ENCODE measurements around the gene MAPKAP1.

Gene MAPKAP1

DNA sequence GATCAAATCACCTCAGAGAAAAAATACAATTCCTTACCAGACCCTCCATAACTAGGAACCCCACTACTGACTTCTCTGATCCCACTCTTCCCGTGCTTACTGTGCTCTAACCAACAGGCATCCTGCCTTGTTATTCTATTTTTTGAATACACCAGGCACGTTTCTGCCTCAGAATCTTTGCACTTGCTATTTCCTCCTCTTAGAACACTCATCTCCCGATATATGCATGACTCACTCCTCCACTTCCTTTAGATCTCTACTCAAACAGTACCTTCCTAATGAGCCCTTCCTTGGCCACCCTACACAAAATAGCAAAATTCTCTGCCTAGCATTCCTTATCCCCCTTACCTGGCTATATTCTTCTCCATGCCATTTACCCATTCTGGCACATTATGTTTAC is 43.9 kb downstream of the MAPKAP1 start (continued):
- TF ChIP-seq PATZ1 (CRISPR knock-in tag; IDR thresholded peaks at IDR 0.05; ENCODE audit: borderline replicate concordance) (no peak), POU6F1 (CRISPR knock-in tag; IDR thresholded peaks at IDR 0.05; ENCODE audit: borderline replicate concordance, low read depth) (no peak), CREB5 (CRISPR knock-in tag; IDR thresholded peaks at IDR 0.05; ENCODE audit: low read depth) (no peak), RARB (CRISPR knock-in tag; IDR thresholded peaks at IDR 0.05) (no peak), GLIS3 (CRISPR knock-in tag; IDR thresholded peaks at IDR 0.05) (no peak), SNAI2 (CRISPR knock-in tag; IDR thresholded peaks at IDR 0.05) (no peak), OSR1 (CRISPR knock-in tag; IDR thresholded peaks at IDR 0.05) (no peak), ZFP30 (CRISPR knock-in tag; IDR thresholded peaks at IDR 0.05) (no peak)

DNA sequence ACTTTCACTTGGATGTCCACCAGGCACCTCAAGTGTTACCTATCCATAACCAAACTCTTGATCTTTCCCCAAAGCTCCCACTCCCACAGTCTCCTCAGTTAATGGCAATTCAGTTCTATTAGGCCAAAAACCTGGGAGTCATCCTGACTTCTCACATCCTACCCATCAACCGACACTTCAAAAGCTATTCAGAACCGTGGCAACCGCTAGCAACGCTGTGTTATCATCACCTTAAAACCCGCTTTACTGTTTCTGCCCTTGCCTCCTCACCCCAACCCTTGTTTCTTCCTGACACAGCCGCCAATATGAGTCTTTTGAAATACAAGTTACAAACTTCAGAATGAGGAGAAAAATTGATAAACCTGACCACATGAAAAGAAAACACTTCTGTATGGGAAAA is 46.5 kb downstream of the MAPKAP1 start:
- no peak for ATAC-seq
- no peak for TF ChIP-seq TCF4 (CRISPR knock-in tag; IDR thresholded peaks at IDR 0.05; ENCODE audit: borderline replicate concordance)

DNA sequence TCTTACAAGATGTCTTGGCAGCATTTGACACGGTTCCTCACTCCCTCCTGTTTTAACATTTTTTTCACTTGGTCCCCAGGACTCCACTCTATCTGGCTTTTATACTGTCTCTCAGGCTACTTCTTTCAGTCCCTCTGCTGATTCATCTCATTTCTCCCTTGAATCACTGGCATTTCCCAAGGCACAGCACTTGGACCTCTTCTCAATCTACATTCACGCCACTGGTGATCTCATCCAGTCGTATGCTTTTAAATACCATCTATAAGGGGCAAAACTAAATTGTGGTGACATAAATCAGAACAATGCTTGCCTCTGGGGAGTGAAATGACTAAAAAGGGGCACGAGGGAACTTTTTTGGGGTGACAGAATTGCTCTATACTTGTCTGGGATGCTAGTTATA is 47.1 kb downstream of the MAPKAP1 start:
- TF ChIP-seq BACH2 (CRISPR knock-in tag; IDR thresholded peaks at IDR 0.05; ENCODE audit: borderline replicate concordance), result no peak
- no peak for TF ChIP-seq TOX (CRISPR knock-in tag; IDR thresholded peaks at IDR 0.05; ENCODE audit: borderline replicate concordance)
- TF ChIP-seq ESRRG (CRISPR knock-in tag; IDR thresholded peaks at IDR 0.05), result no peak
- TF ChIP-seq OSR1 (CRISPR knock-in tag; IDR thresholded peaks at IDR 0.05), result no peak
- no peak for TF ChIP-seq GLIS3 (CRISPR knock-in tag; IDR thresholded peaks at IDR 0.05)
- no peak for TF ChIP-seq CSRNP3 (CRISPR knock-in tag; IDR thresholded peaks at IDR 0.05)
- no peak for TF ChIP-seq ZNF70 (CRISPR knock-in tag; IDR thresholded peaks at IDR 0.05)
- no peak for TF ChIP-seq RARB (CRISPR knock-in tag; IDR thresholded peaks at IDR 0.05)
- peak; percentile 77 for ATAC-seq

- ATAC-seq, result peak; percentile 25; the same call in 2 of the 3 replicates
- no peak for TF ChIP-seq TOX (CRISPR knock-in tag; IDR thresholded peaks at IDR 0.05; ENCODE audit: borderline replicate concordance)
- no peak for TF ChIP-seq PATZ1 (CRISPR knock-in tag; IDR thresholded peaks at IDR 0.05; ENCODE audit: borderline replicate concordance)
- no peak for TF ChIP-seq PPARA (CRISPR knock-in tag; IDR thresholded peaks at IDR 0.05; ENCODE audit: borderline replicate concordance)
- no peak for TF ChIP-seq CREB5 (CRISPR knock-in tag; IDR thresholded peaks at IDR 0.05; ENCODE audit: low read depth)
- no peak for TF ChIP-seq ESRRG (CRISPR knock-in tag; IDR thresholded peaks at IDR 0.05)
- no peak for TF ChIP-seq ZC3H10 (CRISPR knock-in tag; IDR thresholded peaks at IDR 0.05)
These were observed 47.7 kb downstream of the MAPKAP1 start for GRCh38 chr9:125659201-125659840.
